Esophagus squamous epithelium (tissue), 4 donors: ENCODE data around the gene WWOX.

Experiments
- CTCF ChIP-seq, 6 experiments: fragments of 450-650 bp in 4 of 6; fragments of 200-600 bp in 2 of 6; sonication (generic) in 2 of 6; IDR thresholded peaks; one replicate each; pipeline ENCODE4 v1.5.1; 2016 to 2019; ENCODE audit warnings: antibody characterized with exemption in 6 of 6, mild to moderate bottlenecking in 4 of 6, moderate library complexity in 4 of 6
- POLR2A ChIP-seq, 4 donors: fragments of 450-650 bp; IDR thresholded peaks; one replicate each; pipeline ENCODE4 v1.6.1; 2017; ENCODE audit warnings: antibody characterized with exemption in 4 of 4, mild to moderate bottlenecking in 4 of 4, moderate library complexity in 3 of 4

GRCh38 chr16:79132701-79133100, 1033.2 kb downstream of the WWOX start:
- TF ChIP-seq POLR2A (IDR thresholded peaks at IDR 0.05) = no peak
- TF ChIP-seq CTCF (IDR thresholded peaks at IDR 0.05) = no peak
